GM11168 (cell line): ENCODE measurements around the gene MARCO.

Experiments used
- in situ Hi-C: fragments of 300-500 bp; cut with MboI; formaldehyde crosslinking; loops from one replicate; pipeline ENCODE4 v1.12.0; 2022; ENCODE audit warnings: low sequenced_read_pairs; ENCODE audit not compliant: unreplicated experiment

MARCO gene

GRCh38 chr2:118942031-118942430 lies at the start of gene MARCO:
TSS of gene MARCO (plus strand) at chr2:118942194. CDS start at chr2:118942301, 107 bp downstream.
- in situ Hi-C loops = no loop called here

- in situ Hi-C loops = loop anchor here (25.0 kb wide), 1 partner anchor 244 kb away; no protein-coding TSS in a partner anchor
Measured at GRCh38 chr2:118893100-118893499, 48.9 kb upstream of the MARCO start.

DNA sequence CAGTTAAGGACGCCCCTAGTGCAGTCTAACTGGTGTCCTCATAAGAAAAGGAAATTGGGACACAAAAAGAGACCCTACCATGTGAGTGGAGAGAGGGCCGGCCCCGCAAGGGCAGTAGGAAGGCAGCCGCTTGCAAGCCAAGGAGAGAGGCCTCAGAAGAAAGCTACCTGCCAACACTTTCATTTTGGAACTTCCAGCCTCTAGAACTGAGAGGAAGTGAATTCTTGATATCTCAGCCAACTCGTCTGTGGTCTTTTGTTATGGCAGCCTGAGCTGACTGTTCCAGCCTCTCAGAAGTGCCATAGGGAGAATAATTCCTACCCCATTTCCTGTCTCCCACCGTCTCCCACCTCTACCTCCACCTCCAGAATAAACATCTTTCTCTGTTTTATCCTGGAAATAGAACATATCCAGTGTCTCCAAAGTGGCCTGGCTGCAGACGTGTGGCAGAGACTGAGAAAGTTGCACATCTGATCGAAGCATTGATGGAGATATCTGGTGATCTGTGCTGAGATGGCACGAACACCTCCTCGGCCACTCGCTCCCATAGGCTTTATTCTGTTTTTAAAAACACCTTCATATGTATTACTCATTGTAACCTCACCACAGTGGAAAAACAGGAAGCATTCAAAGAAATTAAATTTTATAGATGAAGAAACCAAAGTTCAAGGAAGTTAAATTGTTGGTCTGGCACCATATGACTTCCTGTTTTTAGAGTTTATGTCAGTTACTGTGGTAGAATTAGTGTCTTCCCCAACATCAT lies 39.5 kb upstream of the MARCO start:
- in situ Hi-C loops = no loop called here

DNA sequence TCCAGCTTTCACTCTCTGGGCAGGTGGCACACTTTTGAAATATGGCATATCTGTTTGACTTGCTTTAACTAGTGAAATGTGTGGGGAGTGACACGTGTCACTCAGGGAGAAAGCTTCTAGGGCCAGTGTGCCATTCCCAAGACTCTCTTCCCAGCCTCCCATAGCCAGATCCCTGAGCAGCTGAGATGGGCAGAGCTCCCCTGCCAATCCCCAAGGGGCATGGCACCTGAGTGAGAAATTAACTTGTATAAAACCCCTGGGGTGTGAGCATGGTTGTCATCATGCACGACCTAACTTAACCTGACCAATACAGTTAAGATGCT lies 39.0 kb upstream of the MARCO start:
- in situ Hi-C loops = no loop called here

DNA sequence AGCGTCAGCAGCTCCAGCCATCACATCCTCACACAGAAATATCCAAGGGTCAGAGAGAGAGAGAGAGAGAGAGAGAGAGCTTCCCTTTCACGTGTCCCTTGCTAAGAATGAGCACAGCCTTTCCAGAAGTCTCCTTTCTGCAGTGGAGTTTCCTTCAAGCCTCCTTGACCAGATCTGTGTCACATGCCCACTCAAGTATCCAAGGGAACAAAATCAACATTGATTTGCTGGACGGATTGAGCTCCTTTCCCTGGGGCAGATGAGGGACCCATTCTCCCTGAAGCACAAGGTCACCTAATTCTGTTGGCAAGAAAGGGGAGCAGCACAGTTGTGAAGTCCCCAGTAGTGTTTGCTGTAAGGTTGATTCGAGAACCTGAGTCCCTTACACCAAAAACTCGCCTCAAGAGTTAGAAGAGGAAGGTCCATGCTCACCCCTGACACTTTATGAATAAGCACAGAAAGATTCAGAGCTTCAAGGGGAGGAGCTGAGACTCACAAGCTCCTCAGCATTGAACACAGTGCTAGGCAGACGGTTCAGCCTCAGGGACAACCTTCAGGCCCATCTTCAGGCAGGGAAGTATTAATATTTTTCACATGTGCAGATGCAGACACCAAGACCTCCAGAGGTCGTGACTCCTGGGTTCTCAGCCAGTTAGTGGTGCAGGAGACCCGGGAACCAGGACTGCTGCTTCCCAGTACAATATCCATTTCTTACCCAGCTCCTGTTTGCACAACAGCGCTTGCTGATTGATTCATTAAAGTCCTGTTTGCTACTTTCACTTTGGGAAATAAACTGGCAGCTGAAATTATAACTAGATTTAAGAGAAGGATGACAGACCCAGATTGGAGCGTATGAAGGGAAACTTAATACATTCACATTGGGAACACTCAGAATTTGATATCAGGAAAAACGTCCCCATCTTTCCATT lies 38.2 kb upstream of the MARCO start:
- in situ Hi-C loops = no loop called here

DNA sequence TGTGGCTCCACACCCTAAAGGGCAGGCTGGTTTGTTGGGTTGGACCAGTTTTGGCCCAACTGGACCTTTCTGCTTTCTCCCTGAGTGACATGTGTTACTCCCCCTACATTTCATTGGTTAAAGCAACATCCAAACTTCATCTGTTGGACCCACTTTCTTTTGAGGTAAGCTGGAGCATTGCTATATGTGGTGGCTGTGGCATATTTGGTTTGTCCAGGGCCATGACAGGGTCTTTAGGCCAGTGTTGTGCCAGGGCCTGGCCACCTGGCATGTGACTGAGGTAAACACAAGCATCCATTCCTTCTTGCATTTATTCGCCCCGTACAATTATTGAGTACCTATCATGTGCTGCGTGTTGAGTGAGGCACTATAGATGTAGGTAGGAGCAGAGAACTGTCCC lies 36.8 kb upstream of the MARCO start:
- in situ Hi-C loops = no loop called here

DNA sequence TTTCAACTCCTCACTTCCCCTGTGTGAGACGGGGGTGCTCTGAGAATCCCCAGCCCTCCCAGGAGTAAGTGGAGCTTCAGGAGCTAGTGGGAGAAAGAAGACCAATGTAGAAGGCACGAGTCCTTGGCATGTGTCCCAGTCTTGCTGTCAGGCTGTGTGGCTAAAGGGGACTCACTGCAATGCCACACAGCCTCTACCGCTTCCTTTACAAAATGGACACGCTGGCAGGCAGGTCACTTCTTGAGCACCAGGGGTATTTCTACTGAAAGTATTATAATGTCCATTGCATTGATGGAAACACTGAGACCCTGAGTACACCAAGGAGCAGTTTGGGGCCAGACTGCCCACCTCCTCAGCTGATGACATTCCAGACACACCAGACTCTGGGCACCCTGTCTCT lies 35.8 kb upstream of the MARCO start:
- in situ Hi-C loops = no loop called here

DNA sequence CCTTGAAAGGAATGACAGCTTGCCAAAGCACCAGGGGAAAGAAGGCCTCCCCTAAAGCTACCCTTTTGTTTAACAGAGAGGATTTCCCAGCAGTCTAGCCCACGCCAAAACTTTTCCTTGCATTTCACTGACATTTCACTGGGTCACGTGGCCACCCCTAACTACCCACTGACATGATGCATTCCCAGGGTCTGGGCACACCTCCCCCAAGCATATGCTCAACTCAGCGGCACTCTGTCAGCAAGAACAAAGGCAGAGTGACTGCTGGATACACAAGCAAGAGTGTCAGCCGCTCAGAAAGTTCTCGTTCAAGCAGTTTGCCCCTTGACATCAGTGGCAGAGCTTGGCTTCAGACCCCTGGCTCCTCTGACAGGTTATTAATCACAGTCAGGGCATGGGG lies 34.2 kb upstream of the MARCO start:
- in situ Hi-C loops = no loop called here

GRCh38 chr2:118909191-118909590 lies 32.8 kb upstream of the MARCO start:
- in situ Hi-C loops = no loop called here

- in situ Hi-C loops = no loop called here
Measured at GRCh38 chr2:118911166-118911856, 30.7 kb upstream of the MARCO start.

DNA sequence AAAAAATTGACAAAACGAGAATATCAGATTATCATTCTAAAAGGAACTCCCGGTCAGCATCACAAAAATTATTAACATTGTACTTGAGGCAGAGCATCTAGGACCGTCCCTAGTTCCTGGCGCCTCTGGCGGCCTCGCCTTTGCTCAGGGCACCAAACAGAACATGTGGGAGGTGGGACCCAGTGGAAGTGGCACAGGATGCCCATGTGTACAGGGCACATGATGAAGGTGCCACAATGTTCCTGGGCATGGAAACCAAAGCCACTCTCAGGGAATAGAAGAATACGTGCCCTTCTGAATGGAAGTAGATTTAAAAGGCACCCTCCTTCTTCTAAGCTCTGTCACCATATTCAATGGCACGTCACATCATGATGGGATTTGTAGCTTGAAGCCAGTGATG lies 30.1 kb upstream of the MARCO start:
- in situ Hi-C loops = no loop called here

DNA sequence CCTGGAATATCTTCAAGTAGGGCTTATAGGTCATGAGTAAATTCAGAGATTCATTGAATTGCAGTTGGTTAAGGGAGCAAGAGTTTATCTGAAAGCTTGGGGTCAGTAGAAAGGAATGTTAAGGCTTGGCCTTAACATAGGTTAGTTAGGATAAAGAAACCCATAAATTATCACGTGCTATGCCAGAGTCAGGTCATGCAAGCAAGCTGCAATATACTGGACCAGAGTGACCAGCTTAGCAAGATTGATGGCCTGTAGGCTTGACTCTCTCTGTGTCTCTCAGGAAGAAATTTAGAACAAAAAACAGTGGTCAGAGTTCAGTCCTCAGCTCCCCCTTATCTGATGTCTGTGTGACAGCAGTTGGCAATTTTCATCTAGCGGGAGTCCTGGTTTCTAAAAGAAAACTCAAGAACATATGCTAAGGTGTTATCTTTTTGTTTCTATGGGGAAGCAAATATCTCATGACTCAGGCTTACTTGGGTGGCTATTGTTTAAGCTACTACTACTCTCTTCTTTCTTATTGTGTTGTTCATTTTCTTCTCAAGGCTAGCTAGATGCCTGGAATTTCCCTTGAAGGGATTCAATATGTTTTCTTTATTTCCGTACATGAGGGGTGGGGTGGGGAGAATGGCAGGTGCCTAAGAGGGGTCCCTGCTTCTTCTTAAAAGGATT lies 28.7 kb upstream of the MARCO start:
- in situ Hi-C loops = no loop called here

GRCh38 chr2:118913803-118914645 lies 28.0 kb upstream of the MARCO start:
- in situ Hi-C loops = no loop called here

- in situ Hi-C loops = no loop called here
Measured at GRCh38 chr2:118914721-118915453, 27.1 kb upstream of the MARCO start.

DNA sequence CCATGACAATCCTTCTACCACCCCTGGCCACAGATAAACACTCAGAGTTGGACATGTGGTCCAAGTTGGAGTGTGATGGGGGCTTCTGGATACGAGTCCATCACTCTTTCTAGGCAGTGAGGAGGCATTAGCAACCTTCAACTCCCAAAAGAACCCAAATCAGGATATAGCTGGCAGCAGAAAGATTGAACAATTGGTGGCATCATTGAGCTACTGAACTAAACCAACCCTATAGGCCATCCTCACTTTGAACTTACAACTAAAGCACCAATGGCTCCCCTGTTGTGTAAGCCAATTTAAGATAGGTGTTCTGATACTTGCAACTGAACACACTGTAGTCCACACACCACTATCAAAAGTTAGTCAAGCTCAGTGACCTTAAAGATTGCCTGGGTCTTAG lies 24.0 kb upstream of the MARCO start:
- in situ Hi-C loops = no loop called here

GRCh38 chr2:118921646-118922045 lies 20.3 kb upstream of the MARCO start:
- in situ Hi-C loops = no loop called here

- in situ Hi-C loops = no loop called here
Measured at GRCh38 chr2:118922254-118922653, 19.7 kb upstream of the MARCO start.

GRCh38 chr2:118923371-118923770 lies 18.6 kb upstream of the MARCO start:
- in situ Hi-C loops = no loop called here

DNA sequence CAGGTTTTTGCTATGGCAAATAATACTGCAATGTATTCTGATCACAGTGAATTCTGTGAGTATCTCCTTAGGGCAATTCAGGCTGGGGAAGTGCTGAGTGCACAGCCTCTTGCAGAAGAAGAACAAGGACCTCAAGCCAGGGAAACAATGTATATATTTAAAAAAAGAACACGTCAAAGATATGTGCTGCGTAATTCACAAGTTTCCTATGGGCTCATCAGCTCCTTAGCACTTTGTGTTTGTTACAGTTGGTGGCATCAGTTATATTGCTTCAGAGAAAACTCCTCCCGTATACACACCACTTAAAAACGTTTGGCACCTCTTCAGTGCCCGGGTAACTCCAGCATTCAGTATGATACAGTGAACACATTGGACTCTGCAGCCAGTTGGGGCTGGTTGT lies 16.5 kb upstream of the MARCO start:
- in situ Hi-C loops = no loop called here
